Endothelial cell of umbilical vein (primary cell): Measurements from ENCODE around the gene CD300LG. TPM values are rescaled to one million over a fixed set of nuclear protein-coding genes. Genes with fewer than 3 reads are reported as not detected.
"Not testable (repeated sequence)": the region's sequence is repeated elsewhere in the genome, so short reads cannot be mapped to it uniquely, and the experiment has no call there.

Experiments
- BruUV-seq: library from RNA; stranded (reverse); fragments of 400-500 nt; replicated peaks from 2 replicates; lab custom pipeline; 2021; lab: Mats Ljungman, UMichigan
- CTCF ChIA-PET: fragments of 300-600, 350-600 bp; sonication (Branson Sonifier 250); formaldehyde crosslinking; loops from one replicate; lab custom pipeline; 2021; ENCODE audit warnings: antibody characterized with exemption, inconsistent platforms; lab: Charles Lee
- POLR2A ChIA-PET: fragments of 300-600, 350-600 bp; sonication (Branson Sonifier 250); formaldehyde crosslinking; loops from one replicate; lab custom pipeline; 2021; ENCODE audit warnings: antibody characterized with exemption, inconsistent platforms; lab: Charles Lee
- DNase-seq: peaks from one replicate; pipeline ENCODE4 v3.0.0-alpha.2; 2011; ENCODE audit warnings: low read depth, low spot score
- FAIRE-seq: peaks from 2 replicates; lab custom pipeline; 2011; peaks lifted over from hg19 to GRCh38; lab: Jason Lieb, UNC
- H2AFZ ChIP-seq: 2 replicates; pipeline ENCODE4 v1.6.0; 2012; ENCODE audit warnings: low read depth, low read length, control low read depth, inconsistent platforms
- H3K27ac ChIP-seq: 2 replicates; pipeline ENCODE4 v1.5.1; 2011; ENCODE audit warnings: low read depth, mild to moderate bottlenecking, control low read depth, low read length, moderate library complexity; ENCODE audit not compliant: insufficient read depth
- H3K27me3 ChIP-seq, 2 experiments: 2 replicates each; pipeline versions ENCODE4 v1.6.0 to v1.6.1; 2011; ENCODE audit warnings: low read length in 2 of 2, mixed read lengths in 1 of 2; ENCODE audit not compliant: control insufficient read depth in 2 of 2, insufficient read depth in 2 of 2
- H3K36me3 ChIP-seq, 2 experiments: 2 replicates in 1 of 2; 3 replicates in 1 of 2; pipeline ENCODE4 v1.5.1; 2011; ENCODE audit warnings: low read length in 2 of 2, mild to moderate bottlenecking in 1 of 2, moderate library complexity in 1 of 2; ENCODE audit not compliant: control insufficient read depth in 2 of 2, insufficient read depth in 2 of 2; ENCODE audit errors: extremely low read depth in 1 of 2
- H3K4me1 ChIP-seq: 3 replicates; pipeline ENCODE4 v1.5.1; 2011; ENCODE audit warnings: mild to moderate bottlenecking, low read length; ENCODE audit not compliant: control insufficient read depth, insufficient read depth; ENCODE audit errors: extremely low read depth
- H3K4me2 ChIP-seq: 2 replicates; pipeline ENCODE4 v1.6.1; 2011; ENCODE audit warnings: low read length, control low read depth, mixed read lengths; ENCODE audit not compliant: insufficient read depth
- H3K4me3 ChIP-seq, 3 experiments: fragments of 200-600 bp in 1 of 3; sonication (generic), shearing (Covaris generic) in 1 of 3; replicated peaks in 1 of 3; 2 replicates each; pipeline ENCODE4 v1.5.1; 2011 to 2016; ENCODE audit warnings: control low read depth in 3 of 3, low read length in 3 of 3, mild to moderate bottlenecking in 2 of 3, inconsistent platforms in 1 of 3, low read depth in 1 of 3, moderate library complexity in 1 of 3; ENCODE audit not compliant: insufficient read depth in 1 of 3
- H3K79me2 ChIP-seq: 2 replicates; pipeline ENCODE4 v1.6.0; 2012; ENCODE audit warnings: low read length, inconsistent platforms; ENCODE audit not compliant: control insufficient read depth, insufficient read depth
- H3K9ac ChIP-seq: replicated peaks from 2 replicates; pipeline ENCODE3; 2011; ENCODE audit warnings: low read length, control low read depth; ENCODE audit not compliant: insufficient read depth; ENCODE audit errors: extremely low read depth
- H3K9me1 ChIP-seq: replicated peaks from 3 replicates; pipeline ENCODE4 v1.6.0; 2011; ENCODE audit warnings: mild to moderate bottlenecking, low read length; ENCODE audit not compliant: control insufficient read depth, insufficient read depth; ENCODE audit errors: extremely low read depth
- H3K9me3 ChIP-seq: replicated peaks from 2 replicates; pipeline ENCODE4 v1.5.1; 2012; ENCODE audit warnings: low read length, inconsistent platforms; ENCODE audit not compliant: control insufficient read depth, insufficient read depth
- H4K20me1 ChIP-seq: replicated peaks from 2 replicates; pipeline ENCODE3; 2011; ENCODE audit warnings: mild to moderate bottlenecking, low read length; ENCODE audit not compliant: control insufficient read depth, insufficient read depth; ENCODE audit errors: extremely low read depth
- EZH2 ChIP-seq: IDR thresholded peaks from 2 replicates; pipeline ENCODE4 v1.6.1; 2012; ENCODE audit warnings: borderline replicate concordance, low read depth, mild to moderate bottlenecking, moderate library complexity, low read length, inconsistent platforms; ENCODE audit not compliant: severe bottlenecking
- FOS ChIP-seq: IDR thresholded peaks from 2 replicates; pipeline ENCODE4 v1.6.1; 2011; ENCODE audit warnings: mild to moderate bottlenecking, low read length, moderate library complexity, borderline replicate concordance; ENCODE audit not compliant: insufficient read depth
- GATA2 ChIP-seq: IDR thresholded peaks from 2 replicates; pipeline ENCODE4 v1.7.0; 2011; ENCODE audit warnings: low read depth, mild to moderate bottlenecking, moderate library complexity, mixed read lengths, low read length; ENCODE audit not compliant: insufficient read length, insufficient read depth
- JUN ChIP-seq: IDR thresholded peaks from 2 replicates; pipeline ENCODE4 v1.6.1; 2011; ENCODE audit warnings: borderline replicate concordance, low read depth; ENCODE audit not compliant: insufficient read length, insufficient read depth
- MYC ChIP-seq: IDR thresholded peaks from one replicate; pipeline ENCODE4 v1.6.1; 2011; ENCODE audit warnings: mild to moderate bottlenecking, low read depth, low read length
- POLR2A ChIP-seq: IDR thresholded peaks from 2 replicates; pipeline ENCODE4 v1.6.1; 2012; ENCODE audit warnings: low read depth, mild to moderate bottlenecking, control low read depth, low read length
- POLR2AphosphoS5 ChIP-seq: IDR thresholded peaks from 2 replicates; pipeline ENCODE4 v1.6.1; 2012; ENCODE audit warnings: low read depth, mild to moderate bottlenecking, control low read depth, low read length, moderate library complexity; ENCODE audit not compliant: insufficient read depth
- dilution Hi-C: fragments of 300-500 bp; cut with MboI; formaldehyde crosslinking; loops from one replicate; pipeline ENCODE4 v1.15.0; 2019; ENCODE audit warnings: low sequenced_read_pairs; ENCODE audit not compliant: extremely low pct_ligation_motif_present
- intact Hi-C: fragments of 100-400 bp; cut with micrococcal nuclease; formaldehyde crosslinking; loops from one replicate; pipeline ENCODE4 v1.10.0; 2022
- polyA plus RNA-seq, 4 experiments: library from polyadenylated mRNA; depleted of rRNA in 3 of 4; stranded (reverse) in 3 of 4; unstranded in 1 of 4; fragments of >200 nt; gene quantifications; 2 replicates each; pipeline versions ENCODE4 v1.2.1 to v1.2.3, GENCODE V29; 2011 to 2012; ENCODE audit warnings: missing spikeins in 1 of 4
- total RNA-seq: library from RNA; stranded (reverse); gene quantifications from 2 replicates; pipeline ENCODE4 v1.2.3, GENCODE V29; 2021
- TF ChIP-seq, protein P1 (sequence below), 2 donors: IDR thresholded peaks; 1 replicate in 1 of 2; 2 replicates in 1 of 2; pipeline ENCODE4 v1.5.1; 2011; ENCODE audit warnings: low read length in 2 of 2, mild to moderate bottlenecking in 2 of 2, moderate library complexity in 2 of 2, control low read depth in 1 of 2, inconsistent platforms in 1 of 2, low read depth in 1 of 2; ENCODE audit not compliant: insufficient read depth in 1 of 2; ENCODE audit errors: extremely low read depth in 1 of 2
- TF ChIP-seq, protein P2 (sequence below): IDR thresholded peaks from 2 replicates; pipeline ENCODE4 v1.6.1; 2011; ENCODE audit not compliant: insufficient read depth, insufficient read length

The CD300LG gene
- total and polyA plus RNA-seq, 2 donors (not counting 3 experiments of a cell fraction or from before 2014, with no cell fraction given) = not detected

DNA sequence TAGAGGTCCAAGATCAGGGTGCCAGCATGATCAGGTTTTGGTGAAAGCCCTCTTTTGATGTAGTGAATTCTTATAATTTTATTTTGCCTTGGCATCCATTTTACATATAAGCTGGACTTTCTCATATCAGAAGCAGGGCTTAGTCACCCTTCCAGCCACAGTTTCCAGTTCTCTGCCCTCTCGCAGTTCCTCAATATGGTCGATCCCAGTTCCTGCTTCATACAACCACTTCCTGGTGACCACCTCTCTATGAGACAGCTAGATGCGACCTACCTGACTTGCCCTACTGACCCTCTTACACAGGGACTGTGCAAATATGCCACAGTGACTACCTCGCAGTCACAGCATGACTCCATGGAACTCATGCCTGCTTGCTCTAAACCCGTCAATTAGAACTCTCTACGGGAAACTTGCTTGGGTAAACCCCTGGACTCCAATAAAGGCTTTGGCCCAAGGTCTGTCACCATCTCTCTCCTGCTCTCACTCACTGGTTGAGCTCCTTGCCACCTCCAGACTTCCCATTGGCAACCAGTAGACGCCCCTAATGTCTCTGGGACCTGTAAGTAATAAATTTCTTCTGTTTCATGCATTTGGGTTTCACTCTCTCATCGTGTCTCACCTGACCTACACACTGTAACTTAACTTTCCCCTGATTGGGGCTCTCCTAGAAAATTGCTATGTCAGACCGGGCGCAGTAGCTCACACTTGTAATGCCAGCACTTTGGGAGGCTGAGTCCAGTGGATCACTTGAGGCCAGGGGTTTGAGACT is 21.4 kb downstream of the CD300LG start:
- H4K20me1 ChIP-seq = no peaks in the 10 kb centered on the region
- FAIRE-seq = no peak
- BruUV-seq = no TSS peak
- peaks cover 9 to 20% of the 10 kb centered on the region in 2 experiments for H3K27me3 ChIP-seq
- H2AFZ ChIP-seq = no peak overlapping the region
- H3K4me1 ChIP-seq = no peaks in the 10 kb centered on the region
- CTCF ChIA-PET = interaction anchor here (1.5 to 2.3 kb wide), 3 partner anchors 12 to 22 kb away, joined by 5 to 9 read pairs (median 7); partner anchors contain the start of gene CD300LG
- dilution Hi-C loops (no loop called here), intact Hi-C loops (no loop called here)
- no peak for TF ChIP-seq FOS
- TF ChIP-seq, protein P1, sequence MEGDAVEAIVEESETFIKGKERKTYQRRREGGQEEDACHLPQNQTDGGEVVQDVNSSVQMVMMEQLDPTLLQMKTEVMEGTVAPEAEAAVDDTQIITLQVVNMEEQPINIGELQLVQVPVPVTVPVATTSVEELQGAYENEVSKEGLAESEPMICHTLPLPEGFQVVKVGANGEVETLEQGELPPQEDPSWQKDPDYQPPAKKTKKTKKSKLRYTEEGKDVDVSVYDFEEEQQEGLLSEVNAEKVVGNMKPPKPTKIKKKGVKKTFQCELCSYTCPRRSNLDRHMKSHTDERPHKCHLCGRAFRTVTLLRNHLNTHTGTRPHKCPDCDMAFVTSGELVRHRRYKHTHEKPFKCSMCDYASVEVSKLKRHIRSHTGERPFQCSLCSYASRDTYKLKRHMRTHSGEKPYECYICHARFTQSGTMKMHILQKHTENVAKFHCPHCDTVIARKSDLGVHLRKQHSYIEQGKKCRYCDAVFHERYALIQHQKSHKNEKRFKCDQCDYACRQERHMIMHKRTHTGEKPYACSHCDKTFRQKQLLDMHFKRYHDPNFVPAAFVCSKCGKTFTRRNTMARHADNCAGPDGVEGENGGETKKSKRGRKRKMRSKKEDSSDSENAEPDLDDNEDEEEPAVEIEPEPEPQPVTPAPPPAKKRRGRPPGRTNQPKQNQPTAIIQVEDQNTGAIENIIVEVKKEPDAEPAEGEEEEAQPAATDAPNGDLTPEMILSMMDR (IDR thresholded peaks at IDR 0.05; ENCODE audit: extremely low read depth in 1 of 2, insufficient read depth in 1 of 2, low read depth in 1 of 2, low read length in 2 of 2) = no peak
- TF ChIP-seq EZH2 = no peak
- no peak for TF ChIP-seq GATA2
- no peak for TF ChIP-seq JUN
- TF ChIP-seq, protein P2, sequence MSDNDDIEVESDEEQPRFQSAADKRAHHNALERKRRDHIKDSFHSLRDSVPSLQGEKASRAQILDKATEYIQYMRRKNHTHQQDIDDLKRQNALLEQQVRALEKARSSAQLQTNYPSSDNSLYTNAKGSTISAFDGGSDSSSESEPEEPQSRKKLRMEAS = no peak
- no peak for TF ChIP-seq POLR2A
- TF ChIP-seq POLR2AphosphoS5 = no peak
- TF ChIP-seq MYC = no peak
- H3K4me2 ChIP-seq = no peak overlapping the region
- no peak overlapping the region for H3K27ac ChIP-seq
- H3K36me3 ChIP-seq = no peaks in the 10 kb centered on the region
- H3K9me3 ChIP-seq = no peaks in the 10 kb centered on the region
- H3K4me3 ChIP-seq = no peak overlapping the region
- no peak overlapping the region for H3K9ac ChIP-seq
- DNase-seq = no peak
- no peaks in the 10 kb centered on the region for H3K79me2 ChIP-seq
- POLR2A ChIA-PET = interaction anchor here (0.7 kb wide), 1 partner anchor 1777 kb away, joined by 5 read pairs; no protein-coding TSS in a partner anchor
- no peaks in the 10 kb centered on the region for H3K9me1 ChIP-seq

DNA sequence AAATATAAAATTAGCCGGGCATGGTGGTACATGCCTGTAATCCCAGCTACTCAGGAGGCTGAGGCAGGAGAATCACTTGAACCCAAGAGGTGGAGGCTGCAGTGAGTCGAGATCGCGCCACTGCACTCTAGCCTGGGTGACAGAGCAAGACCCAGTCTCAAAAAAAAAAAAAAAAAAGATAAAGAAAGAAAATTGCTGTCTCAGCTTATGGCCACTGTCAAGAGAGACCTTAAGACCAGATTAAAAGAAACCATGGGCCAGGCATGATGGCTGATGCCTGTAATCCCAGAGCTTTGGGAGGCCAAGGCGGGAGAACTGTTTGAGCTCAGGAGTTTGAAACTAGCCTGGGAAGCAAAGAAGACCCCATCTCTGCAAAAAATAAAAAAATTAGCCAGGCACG is 22.1 kb downstream of the CD300LG start:
- H4K20me1 ChIP-seq, H3K4me2 ChIP-seq, H3K9me1 ChIP-seq, dilution Hi-C loops, H3K27ac ChIP-seq, H3K4me3 ChIP-seq, BruUV-seq, H3K36me3 ChIP-seq, H3K9me3 ChIP-seq, intact Hi-C loops, H3K9ac ChIP-seq, H2AFZ ChIP-seq, FAIRE-seq, DNase-seq, H3K79me2 ChIP-seq, H3K4me1 ChIP-seq: not testable (repeated sequence)
- ChIA-PET CTCF (interaction anchor here (0.7 to 2.2 kb wide), 3 partner anchors 9 to 22 kb away, joined by 3 to 7 read pairs (median 5); partner anchors contain the start of gene CD300LG), POLR2A (interaction anchor here (0.7 kb wide), 2 partner anchors 153 to 1777 kb away, joined by 5 read pairs; no protein-coding TSS in a partner anchor)
- peaks cover 9 to 20% of the 10 kb centered on the region in 2 experiments for H3K27me3 ChIP-seq
